Osteoblast (primary cell): ENCODE data around the gene PLCH2. TPM values are rescaled to one million over a fixed set of nuclear protein-coding genes. Genes with fewer than 3 reads are reported as not detected.
"Not testable (repeated sequence)": the region's sequence is repeated elsewhere in the genome, so short reads cannot be mapped to it uniquely, and the experiment has no call there.

Source experiments
- DNase-seq: peaks from one replicate; pipeline ENCODE4 v3.0.0; 2011; ENCODE audit warnings: low spot score, mixed read lengths; ENCODE audit not compliant: insufficient read length; ENCODE audit errors: missing footprints
- H2AFZ ChIP-seq: 2 replicates; pipeline ENCODE4 v1.6.0; 2011; ENCODE audit warnings: mild to moderate bottlenecking, low read length
- H3K27ac ChIP-seq: 2 replicates; pipeline ENCODE4 v1.5.1; 2011; ENCODE audit warnings: mild to moderate bottlenecking, low read depth, low read length, moderate library complexity
- H3K27me3 ChIP-seq: 2 replicates; pipeline ENCODE4 v1.6.0; 2012; ENCODE audit warnings: mild to moderate bottlenecking, control low read depth, inconsistent platforms, low read length, moderate library complexity; ENCODE audit not compliant: insufficient read depth
- H3K36me3 ChIP-seq: 2 replicates; pipeline ENCODE4 v1.5.1; 2011; ENCODE audit warnings: mild to moderate bottlenecking, low read length, control low read depth, moderate library complexity; ENCODE audit not compliant: insufficient read depth
- H3K4me1 ChIP-seq: 2 replicates; pipeline ENCODE4 v1.5.1; 2011; ENCODE audit warnings: mild to moderate bottlenecking, low read length, control low read depth, moderate library complexity; ENCODE audit not compliant: insufficient read depth
- H3K4me2 ChIP-seq: 2 replicates; pipeline ENCODE4 v1.6.0; 2011; ENCODE audit warnings: mild to moderate bottlenecking, low read length; ENCODE audit not compliant: insufficient read depth
- H3K4me3 ChIP-seq: fragments of 200-600 bp; sonication (generic); 3 replicates; pipeline ENCODE4 v1.5.1; 2012; ENCODE audit warnings: mild to moderate bottlenecking, low read length, inconsistent platforms; ENCODE audit not compliant: insufficient read depth
- H3K79me2 ChIP-seq: 2 replicates; pipeline ENCODE4 v1.6.0; 2012; ENCODE audit warnings: mild to moderate bottlenecking, low read length, control low read depth, inconsistent platforms; ENCODE audit not compliant: insufficient read depth
- H3K9me3 ChIP-seq: 2 replicates; pipeline ENCODE4 v1.5.1; 2011; ENCODE audit warnings: low read depth, low read length, control low read depth
- H4K20me1 ChIP-seq: 2 replicates; pipeline ENCODE4 v1.6.0; 2012; ENCODE audit warnings: mild to moderate bottlenecking, low read length, control low read depth; ENCODE audit not compliant: insufficient read depth
- CTCF ChIP-seq: IDR thresholded peaks from 2 replicates; pipeline ENCODE4 v1.5.1; 2011; ENCODE audit warnings: mild to moderate bottlenecking, low read depth, low read length, moderate library complexity; ENCODE audit errors: extremely low read depth
- total RNA-seq: library from RNA; depleted of rRNA; stranded (reverse); fragments of >200 nt; gene quantifications from 2 replicates; pipeline ENCODE4 v1.2.3, GENCODE V29; 2012

The PLCH2 gene
- total RNA-seq, 1 donor = under 0.01 TPM

- Histone ChIP-seq H4K20me1 (no peaks in the 10 kb centered on the region), H3K9me3 (no peaks in the 10 kb centered on the region), H3K4me1 (no peaks in the 10 kb centered on the region), H3K4me3 (no peak overlapping the region), H3K79me2 (no peaks in the 10 kb centered on the region), H3K27ac (no peak overlapping the region), H3K27me3 (peaks cover 29% of the 10 kb centered on the region), H3K36me3 (no peaks in the 10 kb centered on the region), H3K4me2 (no peak overlapping the region), H2AFZ (no peak overlapping the region)
- TF ChIP-seq CTCF = no peak
- no peak for DNase-seq
Observed at GRCh38 chr1:2438038-2438437, 38.1 kb upstream of the PLCH2 start.

DNA sequence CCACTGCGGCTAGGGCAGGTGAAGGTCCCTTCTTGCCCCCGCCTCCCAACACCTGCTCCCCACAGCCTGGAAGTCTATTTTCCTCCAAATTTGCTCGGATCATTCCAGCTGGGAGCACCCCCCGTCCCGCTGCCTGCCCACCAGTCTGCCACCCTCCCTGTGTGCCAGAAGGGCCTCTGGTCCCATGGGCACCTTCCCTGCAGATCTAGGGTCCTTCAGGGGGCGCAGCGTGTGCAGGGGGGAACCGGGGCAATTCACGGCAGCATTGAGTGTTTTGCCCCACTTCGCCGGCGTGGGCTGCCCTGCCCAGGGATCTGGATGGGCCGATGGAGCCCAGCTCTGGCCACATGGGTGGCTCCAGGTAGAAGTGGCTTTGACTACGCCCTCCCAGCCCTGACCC, 37.4 kb upstream of the PLCH2 start:
- Histone ChIP-seq H3K27me3 (peaks cover 26% of the 10 kb centered on the region), H3K79me2 (no peaks in the 10 kb centered on the region), H3K4me1 (no peaks in the 10 kb centered on the region)

GRCh38 chr1:2439369-2439768, 36.7 kb upstream of the PLCH2 start:
- Histone ChIP-seq H3K4me2 (no peak overlapping the region), H3K79me2 (no peaks in the 10 kb centered on the region), H2AFZ (no peak overlapping the region), H3K9me3 (no peaks in the 10 kb centered on the region), H3K4me3 (no peak overlapping the region), H4K20me1 (no peaks in the 10 kb centered on the region), H3K36me3 (no peaks in the 10 kb centered on the region), H3K27ac (no peak overlapping the region), H3K27me3 (peaks cover 25% of the 10 kb centered on the region), H3K4me1 (no peaks in the 10 kb centered on the region)
- no peak for TF ChIP-seq CTCF
- DNase-seq = no peak

More for the DNA sequence above, 37.4 kb upstream of the PLCH2 start:
- no peaks in the 10 kb centered on the region for H3K9me3 ChIP-seq
- no peaks in the 10 kb centered on the region for H3K36me3 ChIP-seq
- no peak for TF ChIP-seq CTCF
- H4K20me1 ChIP-seq = no peaks in the 10 kb centered on the region
- no peak overlapping the region for H3K27ac ChIP-seq
- no peak for DNase-seq
- H3K4me3 ChIP-seq = no peak overlapping the region
- no peak overlapping the region for H2AFZ ChIP-seq
- H3K4me2 ChIP-seq = no peak overlapping the region

- H3K4me2 ChIP-seq, H3K4me1 ChIP-seq, H2AFZ ChIP-seq, H3K36me3 ChIP-seq, H3K4me3 ChIP-seq, H4K20me1 ChIP-seq, H3K9me3 ChIP-seq, DNase-seq, H3K27ac ChIP-seq, H3K79me2 ChIP-seq: not testable (repeated sequence)
- H3K27me3 ChIP-seq = peaks cover 31% of the 10 kb centered on the region
Observed at GRCh38 chr1:2440346-2440745, 35.7 kb upstream of the PLCH2 start.
